RWPE1 (cell line): ENCODE results near the gene TMTC1.
"Not testable (repeated sequence)": the region's sequence is repeated elsewhere in the genome, so short reads cannot be mapped to it uniquely, and the experiment has no call there.

Experiments used
- CTCF ChIA-PET: fragments of 350-600 bp; sonication (Branson Sonifier 250); formaldehyde crosslinking; extraction: SDS; loops from one replicate; lab custom pipeline; 2021; lab: Yijun Ruan, JAX
- POLR2A ChIA-PET: fragments of 400-600 bp; formaldehyde crosslinking; extraction: SDS; loops from one replicate; lab custom pipeline; 2020; ENCODE audit warnings: antibody characterized with exemption; ENCODE audit not compliant: low non-redundant PET; lab: Yijun Ruan, JAX
- DNase-seq: peaks from one replicate; pipeline ENCODE4 v3.0.0; 2012; ENCODE audit warnings: low spot score
- H3K27ac ChIP-seq: fragments of 450-650 bp; 2 replicates; pipeline ENCODE4 v1.5.1; 2017
- CTCF ChIP-seq: fragments of 450-650 bp; conservative IDR thresholded peaks from 2 replicates; pipeline ENCODE4 v1.5.1; 2017; ENCODE audit warnings: low read depth, mild to moderate bottlenecking

Gene TMTC1

GRCh38 chr12:29783773-29784666, at the start of gene TMTC1:
Gene TMTC1 (minus strand): TSS chr12:29783942. CDS start chr12:29783751, 191 bp downstream.
- CTCF ChIA-PET: no interaction called here

DNA sequence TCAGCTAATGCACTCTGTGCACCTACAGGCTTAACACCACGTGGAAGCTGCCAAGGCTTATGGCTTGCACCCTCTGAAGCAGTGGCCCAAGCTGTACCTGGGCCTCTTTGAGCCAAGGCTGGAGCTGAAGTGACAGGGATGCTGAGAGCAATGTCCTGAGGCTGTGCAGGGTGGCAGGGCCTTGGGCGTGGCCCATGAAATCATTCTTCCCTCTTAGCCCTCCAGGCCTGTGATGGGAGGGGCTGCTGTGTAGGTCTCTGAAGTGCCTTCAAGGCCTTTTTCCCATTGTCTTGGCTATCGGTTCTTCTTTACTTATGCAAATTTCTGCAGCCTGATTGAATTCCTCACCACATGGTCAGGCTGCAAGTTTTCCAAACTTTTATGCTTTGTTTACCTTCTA, 47.4 kb upstream of the TMTC1 start:
- no peak overlapping the region for H3K27ac ChIP-seq
- POLR2A ChIA-PET: no interaction called here
- no peak for DNase-seq
- no peak for TF ChIP-seq CTCF
- CTCF ChIA-PET: no interaction called here

More at GRCh38 chr12:29783773-29784666, at the start of gene TMTC1:
- POLR2A ChIA-PET: no interaction called here
- no peak for TF ChIP-seq CTCF
- DNase-seq: peak; percentile 9
- peak within 1 kb of the TSS; percentile 96 for H3K27ac ChIP-seq

GRCh38 chr12:29830391-29830790, 46.6 kb upstream of the TMTC1 start:
- ChIA-PET CTCF (no interaction called here), POLR2A (no interaction called here)
- no peak overlapping the region for H3K27ac ChIP-seq
- TF ChIP-seq CTCF: no peak
- DNase-seq: no peak

GRCh38 chr12:29818916-29819623, 35.3 kb upstream of the TMTC1 start:
- POLR2A ChIA-PET: no interaction called here
- DNase-seq: no peak
- no peak overlapping the region for H3K27ac ChIP-seq
- CTCF ChIA-PET: no interaction called here
- no peak for TF ChIP-seq CTCF

- DNase-seq: no peak
- POLR2A ChIA-PET: no interaction called here
- H3K27ac ChIP-seq: no peak overlapping the region
- TF ChIP-seq CTCF: no peak
- CTCF ChIA-PET: no interaction called here
These were observed 33.4 kb upstream of the TMTC1 start for GRCh38 chr12:29816874-29817725.

DNA sequence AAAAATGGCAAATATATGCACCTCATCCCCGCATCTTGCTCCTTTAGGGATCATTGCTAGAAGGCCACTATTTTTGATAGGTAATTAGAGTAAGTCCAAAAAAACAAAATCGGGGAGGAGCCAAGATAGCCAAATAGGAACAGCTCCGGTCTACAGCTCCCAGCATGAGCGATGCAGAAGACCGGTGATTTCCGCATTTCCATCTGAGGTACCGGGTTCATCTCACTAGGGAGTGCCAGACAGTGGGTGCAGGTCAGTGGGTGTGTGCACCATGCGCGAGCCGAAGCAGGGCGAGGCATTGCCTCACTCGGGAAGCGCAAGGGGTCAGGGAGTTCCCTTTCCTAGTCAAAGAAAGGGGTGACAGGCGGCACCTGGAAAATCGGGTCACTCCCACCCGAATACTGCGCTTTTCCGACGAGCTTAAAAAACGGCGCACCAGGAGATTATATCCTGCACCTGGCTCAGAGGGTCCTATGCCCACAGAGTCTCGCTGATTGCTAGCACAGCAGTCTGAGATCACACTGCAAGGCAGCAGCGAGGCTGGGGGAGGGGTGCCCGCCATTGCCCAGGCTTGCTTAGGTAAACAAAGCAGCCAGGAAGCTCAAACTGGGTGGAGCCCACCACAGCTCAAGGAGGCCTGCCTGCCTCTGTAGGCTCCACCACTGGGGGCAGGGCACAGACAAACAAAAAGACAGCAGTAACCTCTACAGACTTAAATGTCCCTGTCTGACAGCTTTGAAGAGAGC, 26.0 kb upstream of the TMTC1 start:
- DNase-seq, CTCF ChIA-PET, POLR2A ChIA-PET, H3K27ac ChIP-seq: not testable (repeated sequence)
